Activated CD8-positive, alpha-beta memory T cell treated with anti-CD3 and anti-CD28 coated beads, Interleukin-2, amount 50 U/mL, for 4 hours (primary cell): Measurements from ENCODE around the gene EPHA2.
"Not testable (repeated sequence)": the region's sequence is repeated elsewhere in the genome, so short reads cannot be mapped to it uniquely, and the experiment has no call there.

ENCODE experiments used
- DNase-seq: peaks from one replicate; pipeline ENCODE4 v3.0.0-alpha.2; 2020

Gene EPHA2

GRCh38 chr1:16183765-16184556 is 28.1 kb upstream of the EPHA2 start:
- DNase-seq, result no peak

GRCh38 chr1:16183179-16183578 is 27.3 kb upstream of the EPHA2 start:
- DNase-seq, result no peak

- DNase-seq, result no peak
Measured at GRCh38 chr1:16181887-16182719, 26.2 kb upstream of the EPHA2 start.

- no peak for DNase-seq
Measured at GRCh38 chr1:16180291-16180824, 24.5 kb upstream of the EPHA2 start.

GRCh38 chr1:16178596-16179497 is 23.0 kb upstream of the EPHA2 start:
- DNase-seq, result no peak

- no peak for DNase-seq
Measured at GRCh38 chr1:16177306-16177705, 21.4 kb upstream of the EPHA2 start.

- no peak for DNase-seq
Measured at GRCh38 chr1:16176653-16177052, 20.8 kb upstream of the EPHA2 start.

- DNase-seq, result no peak
Measured at GRCh38 chr1:16175610-16176553, 20.0 kb upstream of the EPHA2 start.

GRCh38 chr1:16174886-16175598 is 19.2 kb upstream of the EPHA2 start:
- no peak for DNase-seq

- DNase-seq, result no peak
Measured at GRCh38 chr1:16174261-16174868, 18.5 kb upstream of the EPHA2 start.

- DNase-seq, result no peak
Measured at GRCh38 chr1:16173447-16174260, 17.8 kb upstream of the EPHA2 start.

GRCh38 chr1:16172964-16173446 is 17.1 kb upstream of the EPHA2 start:
- no peak for DNase-seq

GRCh38 chr1:16172218-16172830 is 16.5 kb upstream of the EPHA2 start:
- no peak for DNase-seq

- DNase-seq, result no peak
Measured at GRCh38 chr1:16171314-16172151, 15.7 kb upstream of the EPHA2 start.

GRCh38 chr1:16170283-16170673 is 14.4 kb upstream of the EPHA2 start:
- no peak for DNase-seq

GRCh38 chr1:16168622-16169360 is 12.9 kb upstream of the EPHA2 start:
- no peak for DNase-seq

- DNase-seq, result not testable (repeated sequence)
Measured at GRCh38 chr1:16168144-16168495, 12.3 kb upstream of the EPHA2 start.
